Osteocyte (in vitro differentiated cells): Measurements from ENCODE around the gene CIART. TPM values are rescaled to one million over a fixed set of nuclear protein-coding genes. Genes with fewer than 3 reads are reported as not detected.
"Not testable (repeated sequence)": the region's sequence is repeated elsewhere in the genome, so short reads cannot be mapped to it uniquely, and the experiment has no call there.

Source experiments
- DNase-seq: peaks from one replicate; pipeline ENCODE4 v3.0.0; 2021; ENCODE audit warnings: mixed read lengths; ENCODE audit not compliant: unreplicated experiment; ENCODE audit errors: extremely low spot score
- H3K27ac Mint-ChIP-seq: one replicate; pipeline ENCODE4 v1.8.0; 2021; ENCODE audit warnings: mild to moderate bottlenecking, mixed read lengths; ENCODE audit not compliant: unreplicated experiment
- H3K27me3 Mint-ChIP-seq: one replicate; pipeline ENCODE4 v1.8.0; 2021; ENCODE audit warnings: mixed read lengths; ENCODE audit not compliant: unreplicated experiment
- H3K36me3 Mint-ChIP-seq: one replicate; pipeline ENCODE4 v1.8.0; 2021; ENCODE audit warnings: mixed read lengths; ENCODE audit not compliant: unreplicated experiment
- H3K4me1 Mint-ChIP-seq: one replicate; pipeline ENCODE4 v1.8.0; 2021; ENCODE audit warnings: mixed read lengths; ENCODE audit not compliant: unreplicated experiment
- H3K4me3 Mint-ChIP-seq: one replicate; pipeline ENCODE4 v1.8.0; 2021; ENCODE audit warnings: mild to moderate bottlenecking, moderate library complexity, mixed read lengths; ENCODE audit not compliant: unreplicated experiment
- H3K9me3 Mint-ChIP-seq: one replicate; pipeline ENCODE4 v1.8.0; 2021; ENCODE audit warnings: mixed read lengths; ENCODE audit not compliant: unreplicated experiment
- CTCF ChIP-seq: fragments of 200-600 bp; sonication (generic); IDR thresholded peaks from 2 replicates; pipeline ENCODE4 v1.5.0; 2021; ENCODE audit warnings: antibody characterized with exemption, mild to moderate bottlenecking, moderate library complexity
- total RNA-seq: library from RNA; stranded (reverse); gene quantifications from 2 replicates; pipeline ENCODE4 v1.2.1, GENCODE V29; 2021

The CIART gene
- total RNA-seq, 1 donor from 2014 or later = 5.3 TPM

GRCh38 chr1:150309758-150310508 lies 27.6 kb downstream of the CIART start:
- no peak for TF ChIP-seq CTCF
- Mint-ChIP-seq H3K36me3 (peaks cover 16% of the 10 kb centered on the region), H3K4me3 (no peak overlapping the region), H3K9me3 (no peaks in the 10 kb centered on the region), H3K27me3 (no peaks in the 10 kb centered on the region), H3K27ac (no peak overlapping the region), H3K4me1 (no peaks in the 10 kb centered on the region)
- no peak for DNase-seq

GRCh38 chr1:150311762-150312161 lies 29.4 kb downstream of the CIART start:
- Mint-ChIP-seq H3K27ac (no peak overlapping the region), H3K4me1 (no peaks in the 10 kb centered on the region), H3K36me3 (peaks cover 14% of the 10 kb centered on the region), H3K4me3 (no peak overlapping the region), H3K9me3 (no peaks in the 10 kb centered on the region), H3K27me3 (no peaks in the 10 kb centered on the region)
- no peak for DNase-seq
- no peak for TF ChIP-seq CTCF

- not testable (repeated sequence) for H3K36me3 Mint-ChIP-seq
These were observed 32.3 kb downstream of the CIART start for GRCh38 chr1:150314691-150315090.

GRCh38 chr1:150320667-150320978 lies 38.3 kb downstream of the CIART start:
- Mint-ChIP-seq H3K9me3 (no peaks in the 10 kb centered on the region), H3K4me3 (peak overlapping the region; percentile 98), H3K27me3 (no peaks in the 10 kb centered on the region), H3K36me3 (peaks cover 8% of the 10 kb centered on the region), H3K27ac (peak overlapping the region; percentile 93), H3K4me1 (peaks cover 18% of the 10 kb centered on the region)
- TF ChIP-seq CTCF = no peak
- DNase-seq = no peak

More at GRCh38 chr1:150314691-150315090, 32.3 kb downstream of the CIART start:
- not testable (repeated sequence) for H3K4me3 Mint-ChIP-seq, DNase-seq, H3K9me3 Mint-ChIP-seq, H3K27ac Mint-ChIP-seq, H3K4me1 Mint-ChIP-seq, H3K27me3 Mint-ChIP-seq

GRCh38 chr1:150321826-150322166 lies 39.4 kb downstream of the CIART start:
- no peaks in the 10 kb centered on the region for H3K9me3 Mint-ChIP-seq
- peaks cover 16% of the 10 kb centered on the region for H3K36me3 Mint-ChIP-seq
- peaks cover 18% of the 10 kb centered on the region for H3K4me1 Mint-ChIP-seq
- H3K4me3 Mint-ChIP-seq = peak overlapping the region; percentile 98
- no peak for TF ChIP-seq CTCF
- peak overlapping the region; percentile 93 for H3K27ac Mint-ChIP-seq
- H3K27me3 Mint-ChIP-seq = no peaks in the 10 kb centered on the region
- DNase-seq = no peak
